Iris pigment epithelial cell (primary cell): ENCODE data around the gene QDPR.
A peak's percentile ranks its signal among the peaks of the same experiment; 100 is the strongest.

Experiments used
- DNase-seq: peaks from one replicate; pipeline ENCODE4 v3.0.0-alpha.2; 2011; ENCODE audit warnings: low read depth

Gene QDPR

DNA sequence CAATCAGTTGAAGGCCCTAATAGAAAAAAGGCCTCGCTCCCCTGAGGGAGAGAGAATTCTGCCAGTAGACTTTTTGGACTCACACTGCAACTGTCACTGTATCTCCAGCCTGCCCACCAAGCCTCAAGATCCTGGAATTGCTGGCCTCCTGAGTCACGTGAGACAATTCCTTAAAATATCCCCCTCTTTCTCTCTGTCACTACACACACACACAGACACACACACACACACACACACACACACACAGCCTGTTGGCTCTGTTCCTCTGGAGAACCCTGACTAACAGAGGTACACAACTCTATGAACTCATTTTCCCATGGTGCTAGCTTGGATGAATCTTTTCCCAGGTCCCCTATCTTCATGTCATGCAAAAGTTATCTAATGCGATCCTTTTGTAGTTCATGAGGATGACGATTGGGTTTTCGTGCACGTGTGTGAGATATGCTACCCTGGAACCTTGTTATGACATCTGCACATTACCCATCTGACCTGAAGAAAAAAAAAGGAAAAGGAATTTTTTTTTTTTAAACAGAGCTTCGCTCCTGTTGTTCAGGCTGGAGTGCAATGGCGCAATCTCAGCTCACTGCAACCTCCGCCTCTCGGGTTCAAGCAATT is 16.8 kb upstream of the QDPR start:
- no peak for DNase-seq

GRCh38 chr4:17526695-17527477 is 15.0 kb upstream of the QDPR start:
- DNase-seq, result no peak

DNA sequence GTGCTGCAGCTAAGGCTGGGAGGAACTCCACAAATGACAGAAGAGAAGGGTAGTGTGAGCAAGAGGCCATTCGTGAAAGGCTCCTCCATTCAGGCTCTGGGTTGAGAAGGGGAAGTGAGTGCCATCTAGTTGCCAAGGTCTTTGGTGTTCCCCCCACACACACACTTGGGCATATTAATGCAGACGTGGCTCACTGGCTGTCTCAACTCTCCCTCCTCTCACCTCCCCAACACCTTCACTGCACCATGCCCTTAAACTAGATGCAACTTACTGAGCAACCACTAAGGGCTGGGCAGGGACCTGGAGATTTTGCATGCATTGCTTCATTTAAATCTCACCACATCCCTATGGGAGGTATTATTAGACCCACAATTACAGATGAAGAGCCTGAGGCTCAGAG is 11.8 kb upstream of the QDPR start:
- DNase-seq, result no peak

DNA sequence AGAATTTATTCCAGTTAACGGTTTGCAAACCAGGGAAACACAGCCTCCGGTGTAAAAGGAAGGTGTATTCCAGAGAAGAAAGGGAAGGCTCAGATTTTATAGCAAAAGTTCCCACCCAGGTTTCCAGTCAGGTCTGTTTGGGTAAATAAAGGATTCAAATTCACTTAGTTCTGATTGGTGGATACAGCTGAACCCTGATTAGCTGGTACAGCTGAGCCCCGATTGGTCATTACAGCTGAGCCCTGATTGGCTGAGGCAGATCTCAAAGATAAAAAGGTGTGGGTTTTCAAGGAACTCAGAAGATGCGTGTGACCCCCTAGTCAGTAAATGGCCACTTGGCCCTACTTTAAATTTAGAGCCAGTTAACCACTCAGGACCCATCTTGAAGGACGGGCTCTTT is 9.7 kb upstream of the QDPR start:
- no peak for DNase-seq

GRCh38 chr4:17517664-17518063 is 5.8 kb upstream of the QDPR start:
- no peak for DNase-seq

DNA sequence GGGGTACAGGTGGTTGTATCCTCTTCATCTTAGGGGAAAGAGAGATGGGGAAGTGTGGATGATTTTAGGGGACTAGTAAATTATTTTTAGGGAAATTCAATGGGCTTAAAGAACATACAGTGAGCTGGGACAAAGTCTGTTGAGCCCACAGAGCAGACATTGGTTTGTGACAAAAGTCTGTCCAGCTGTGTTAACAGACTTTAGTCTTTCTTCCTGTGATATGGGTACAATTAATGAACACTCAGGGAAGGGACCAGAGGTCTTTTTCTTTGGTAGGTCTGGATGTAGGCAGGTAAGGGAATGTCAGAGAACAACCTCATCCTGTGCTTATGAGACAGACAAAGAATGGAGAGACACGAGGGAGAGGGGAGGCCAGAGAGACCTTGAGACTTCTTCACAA is 5.1 kb upstream of the QDPR start:
- no peak for DNase-seq

DNA sequence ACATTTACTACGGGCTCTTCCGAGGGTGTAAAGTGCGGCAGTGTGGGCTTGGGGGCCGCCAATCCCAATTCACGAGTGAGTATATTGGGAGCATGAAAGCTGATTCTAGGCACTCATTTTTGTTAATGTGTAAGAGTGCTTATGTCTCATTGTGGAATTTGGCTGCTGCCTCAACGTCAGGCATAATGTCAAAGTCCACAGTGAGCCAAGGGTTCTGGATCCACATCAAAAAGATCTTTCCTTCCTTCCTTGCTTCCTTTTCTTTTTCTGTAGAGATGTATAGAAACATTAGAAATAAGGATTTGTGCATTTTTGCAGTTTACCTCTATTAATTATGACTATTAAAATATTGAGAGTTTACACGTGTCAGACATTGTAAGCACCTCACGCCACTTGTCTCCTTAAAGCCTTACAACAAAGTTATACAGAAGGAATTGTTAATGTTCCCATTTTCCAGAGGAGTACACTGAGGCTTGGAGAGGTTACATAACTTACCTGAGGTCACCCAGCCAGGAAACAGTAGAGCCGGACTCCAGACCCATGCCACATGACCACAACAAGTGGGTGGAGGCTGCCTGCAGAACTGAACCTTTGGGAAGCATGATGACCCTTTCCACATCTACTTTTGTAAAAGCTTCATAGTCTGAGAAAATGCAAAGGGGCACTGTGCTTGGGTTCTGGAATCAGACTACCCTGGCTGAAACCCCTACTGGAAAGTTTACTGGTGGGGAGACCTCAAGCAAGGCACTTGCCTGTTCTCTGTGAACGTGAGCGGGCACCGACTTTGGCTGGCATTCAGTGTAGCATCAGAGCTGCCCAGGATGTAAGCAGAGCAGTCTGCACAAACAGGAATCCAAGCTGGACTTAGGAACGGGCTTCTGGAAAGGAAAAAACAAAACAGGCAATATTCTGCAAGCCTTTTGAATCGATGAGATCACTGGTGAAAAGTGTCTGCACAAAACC is 3.8 kb upstream of the QDPR start:
- DNase-seq, result no peak

- DNase-seq, result no peak
These were observed 3.0 kb upstream of the QDPR start, which contains the start of gene CLRN2 for GRCh38 chr4:17514865-17515264. CLRN2 (plus strand) TSS chr4:17515165; CDS start chr4:17515267, 102 bp downstream.

- no peak for DNase-seq
These were observed 1.2 kb upstream of the QDPR start for GRCh38 chr4:17512973-17513665.

DNA sequence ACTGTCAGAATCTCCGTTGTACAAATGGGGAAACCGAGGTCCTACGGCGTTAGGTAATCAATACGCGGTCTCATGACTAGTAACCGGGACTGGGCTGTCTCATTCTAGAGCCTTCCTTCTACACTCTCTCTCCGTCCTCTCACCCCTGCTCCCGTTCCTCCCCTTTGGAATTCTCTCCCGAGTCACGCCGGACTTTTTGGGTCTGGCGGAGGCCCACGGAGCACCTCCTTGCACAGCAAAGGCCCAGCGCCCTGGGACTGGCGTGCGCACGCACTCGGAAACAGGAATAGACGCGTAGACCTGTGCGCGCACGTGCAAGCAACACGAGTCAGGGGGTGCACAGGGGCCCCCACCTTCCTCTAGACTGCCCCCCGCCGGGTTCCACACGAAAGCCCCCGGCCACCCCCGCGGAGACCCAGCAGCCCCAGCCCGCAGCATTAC is 361 bp downstream of the QDPR start:
- DNase-seq, result peak; percentile 55

- DNase-seq, result peak; percentile 33
These were observed 839 bp downstream of the QDPR start for GRCh38 chr4:17511051-17511450.

GRCh38 chr4:17510582-17510981 is 1.3 kb downstream of the QDPR start:
- DNase-seq, result no peak

DNA sequence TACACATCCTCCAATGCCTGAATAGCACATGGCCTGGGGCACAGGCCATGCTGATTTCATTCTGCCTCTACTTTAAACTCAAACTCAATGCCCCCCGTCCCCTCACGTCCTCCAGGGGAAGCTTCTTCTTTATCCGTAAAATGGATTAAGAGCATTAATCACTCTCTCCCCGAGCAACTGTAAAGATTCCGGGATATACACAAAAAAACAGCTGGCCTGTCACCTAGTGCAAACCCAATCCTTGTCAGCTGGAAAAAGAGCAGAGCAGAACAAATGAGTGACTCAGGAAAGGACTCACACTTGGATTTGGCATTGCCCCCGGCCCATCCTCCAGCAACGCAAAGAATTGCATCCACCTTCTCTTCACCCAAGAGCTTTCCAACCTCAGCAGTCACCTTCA is 7.8 kb downstream of the QDPR start:
- no peak for DNase-seq

DNA sequence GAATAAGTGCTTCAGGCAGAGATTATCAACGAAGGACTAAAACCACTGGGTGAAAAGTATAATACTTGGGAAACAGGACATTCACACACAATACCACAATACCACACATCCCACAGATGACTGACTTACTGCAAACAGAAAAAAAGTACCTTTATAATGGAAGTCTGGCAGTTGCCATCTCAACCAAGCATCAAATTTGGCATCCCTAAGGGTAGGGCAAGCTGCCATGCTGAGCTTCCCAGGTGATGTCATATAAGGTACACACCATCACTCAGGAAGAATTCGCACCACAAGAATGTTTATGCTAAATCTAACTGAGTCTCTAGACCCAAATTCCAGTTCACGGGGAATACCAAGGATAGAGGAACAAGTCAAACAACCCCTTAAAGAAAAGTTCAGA is 9.1 kb downstream of the QDPR start:
- DNase-seq, result peak; percentile 36

DNA sequence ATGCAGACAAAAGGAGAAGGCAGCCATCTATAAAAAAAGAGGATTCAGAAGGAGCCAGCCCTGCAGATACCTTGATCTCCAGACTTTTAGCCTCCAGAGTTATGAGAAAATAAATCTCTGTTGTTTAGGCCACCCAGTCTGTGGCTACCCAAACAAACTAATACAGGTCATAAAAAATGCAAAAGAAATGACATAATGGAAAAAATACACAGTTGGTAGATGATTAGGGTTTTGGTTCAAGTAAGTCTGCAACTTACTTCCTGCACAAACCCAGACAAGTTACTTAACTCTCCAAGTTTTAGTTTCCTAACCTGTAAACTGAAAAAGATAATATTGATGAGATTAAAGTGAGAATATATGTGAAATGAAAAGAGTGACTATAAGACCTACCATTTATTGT is 11.3 kb downstream of the QDPR start:
- DNase-seq, result no peak

GRCh38 chr4:17497890-17498523 is 13.9 kb downstream of the QDPR start:
- peak; percentile 35 for DNase-seq

GRCh38 chr4:17494258-17495190 is 17.4 kb downstream of the QDPR start:
- DNase-seq, result peak; percentile 76

DNA sequence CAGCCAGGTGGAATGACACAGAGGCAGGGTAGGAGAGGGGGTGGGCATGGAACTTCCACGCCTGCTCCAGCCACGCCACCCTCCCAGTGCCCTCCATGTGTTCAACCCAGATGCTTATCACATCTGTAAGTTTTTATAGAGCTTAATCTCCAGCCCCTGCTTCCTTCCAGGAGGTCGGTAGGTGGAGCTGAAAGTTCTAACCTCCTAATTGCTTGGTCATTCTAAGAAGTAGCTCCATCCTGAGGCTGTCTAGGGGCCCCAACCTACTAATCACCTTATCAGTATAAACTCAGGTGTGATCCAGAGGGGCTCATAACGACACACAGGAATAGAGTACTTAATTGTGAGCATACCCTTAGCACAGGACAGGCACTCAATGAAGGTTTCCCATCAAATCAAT is 18.3 kb downstream of the QDPR start:
- DNase-seq, result no peak

DNA sequence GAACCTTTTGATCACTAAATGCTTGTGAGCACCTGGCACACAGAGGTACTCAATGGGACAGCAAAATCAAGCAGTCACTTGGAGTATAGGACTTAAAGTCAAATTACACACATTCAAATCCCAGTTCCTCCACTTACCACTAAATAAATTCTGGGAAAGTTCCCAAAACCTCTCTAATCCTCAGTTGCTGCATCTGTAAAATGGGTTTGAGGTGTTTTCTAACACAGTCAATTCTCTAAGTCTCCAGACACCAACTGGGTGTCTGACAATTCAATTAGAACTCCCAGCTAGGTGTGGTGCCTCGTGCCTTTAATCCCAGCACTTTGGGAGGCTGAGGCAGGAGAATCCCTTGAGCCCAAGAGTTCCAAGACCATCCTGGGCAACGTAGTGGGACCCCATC is 19.0 kb downstream of the QDPR start:
- no peak for DNase-seq

GRCh38 chr4:17492058-17492741 is 19.7 kb downstream of the QDPR start:
- no peak for DNase-seq
